CD14-positive monocyte (primary cell): ENCODE measurements around the gene MRPL23. TPM values are rescaled to one million over a fixed set of nuclear protein-coding genes. Genes with fewer than 3 reads are reported as not detected.

Experiments
- DNase-seq, 3 donors: peaks; one replicate each; pipeline ENCODE4 v3.0.0-alpha.2; 2011 to 2022
- H2AFZ ChIP-seq: 2 replicates; pipeline ENCODE4 v1.6.0; 2012; ENCODE audit warnings: mild to moderate bottlenecking, low read depth, low read length, inconsistent platforms; ENCODE audit not compliant: insufficient read depth, poor library complexity, severe bottlenecking
- H3K27ac ChIP-seq, 2 donors: 1 replicate in 1 of 2; 2 replicates in 1 of 2; pipeline ENCODE4 v1.5.1; 2012 to 2013; ENCODE audit warnings: low read length in 2 of 2, control low read depth in 1 of 2, inconsistent platforms in 1 of 2, low read depth in 1 of 2, mild to moderate bottlenecking in 1 of 2
- H3K27me3 ChIP-seq, 2 donors: one replicate each; pipeline versions ENCODE4 v1.6.0 to v1.6.1; 2011 to 2013; ENCODE audit warnings: low read length in 2 of 2; ENCODE audit not compliant: control insufficient read depth in 2 of 2, insufficient read depth in 2 of 2
- H3K36me3 ChIP-seq, 2 donors: replicated peaks in 1 of 2; 1 replicate in 1 of 2; 2 replicates in 1 of 2; pipeline versions ENCODE4 v1.5.1 to v1.6.1; 2012 to 2013; ENCODE audit warnings: low read length in 2 of 2, control low read depth in 1 of 2, inconsistent platforms in 1 of 2, mild to moderate bottlenecking in 1 of 2; ENCODE audit not compliant: insufficient read depth in 2 of 2, control insufficient read depth in 1 of 2
- H3K4me1 ChIP-seq, 2 donors: 1 replicate in 1 of 2; 2 replicates in 1 of 2; pipeline versions ENCODE4 v1.5.1 to v1.6.1; 2012 to 2013; ENCODE audit warnings: low read length in 2 of 2, control low read depth in 1 of 2, inconsistent platforms in 1 of 2, mild to moderate bottlenecking in 1 of 2, moderate library complexity in 1 of 2; ENCODE audit not compliant: insufficient read depth in 2 of 2, control insufficient read depth in 1 of 2
- H3K4me2 ChIP-seq: replicated peaks from 2 replicates; pipeline ENCODE3; 2012; ENCODE audit warnings: low read length, moderate library complexity, mild to moderate bottlenecking; ENCODE audit not compliant: poor library complexity, severe bottlenecking; ENCODE audit errors: extremely low read depth
- H3K4me3 ChIP-seq, 3 experiments: fragments of 200-600 bp in 1 of 3; sonication (generic) in 1 of 3; replicated peaks in 1 of 3; 1 replicate in 2 of 3; 2 replicates in 1 of 3; pipeline ENCODE4 v1.5.1; 2011 to 2013; ENCODE audit warnings: low read length in 3 of 3, mild to moderate bottlenecking in 3 of 3, control low read depth in 2 of 3, low read depth in 2 of 3, inconsistent platforms in 1 of 3, moderate library complexity in 1 of 3
- H3K79me2 ChIP-seq: 2 replicates; pipeline ENCODE4 v1.6.0; 2012; ENCODE audit warnings: mild to moderate bottlenecking, control low read depth, inconsistent platforms, low read length, moderate library complexity; ENCODE audit not compliant: insufficient read depth
- H3K9ac ChIP-seq: 2 replicates; pipeline ENCODE4 v1.6.0; 2017; ENCODE audit warnings: low read length, mild to moderate bottlenecking; ENCODE audit not compliant: insufficient read depth, poor library complexity, severe bottlenecking
- H3K9me3 ChIP-seq, 2 donors: replicated peaks in 1 of 2; 1 replicate in 1 of 2; 2 replicates in 1 of 2; pipeline versions ENCODE4 v1.5.1 to v1.6.1; 2012 to 2013; ENCODE audit warnings: low read length in 2 of 2, control low read depth in 1 of 2; ENCODE audit not compliant: control insufficient read depth in 1 of 2, insufficient read depth in 1 of 2
- H4K20me1 ChIP-seq: 2 replicates; pipeline ENCODE4 v1.6.0; 2012; ENCODE audit warnings: mild to moderate bottlenecking, low read length, control low read depth, moderate library complexity; ENCODE audit not compliant: insufficient read depth
- H3K27ac Mint-ChIP-seq, 7 donors: one replicate each; pipeline ENCODE4 v1.8.0; 2020; ENCODE audit warnings: mild to moderate bottlenecking in 7 of 7, mixed read lengths in 7 of 7, moderate library complexity in 6 of 7, inconsistent platforms in 2 of 7
- H3K27me3 Mint-ChIP-seq, 3 donors: one replicate each; pipeline ENCODE4 v1.8.0; 2021 to 2022; ENCODE audit warnings: low read depth in 3 of 3, mild to moderate bottlenecking in 3 of 3, mixed read lengths in 3 of 3, moderate library complexity in 3 of 3, inconsistent platforms in 1 of 3
- H3K36me3 Mint-ChIP-seq, 2 donors: one replicate each; pipeline ENCODE4 v1.8.0; 2020; ENCODE audit warnings: mixed read lengths in 2 of 2, inconsistent platforms in 1 of 2, mild to moderate bottlenecking in 1 of 2
- H3K4me1 Mint-ChIP-seq: one replicate; pipeline ENCODE4 v1.8.0; 2020; ENCODE audit warnings: mild to moderate bottlenecking, mixed read lengths
- H3K4me3 Mint-ChIP-seq, 2 donors: one replicate each; pipeline ENCODE4 v1.8.0; 2020; ENCODE audit warnings: mild to moderate bottlenecking in 2 of 2, mixed read lengths in 2 of 2, moderate library complexity in 1 of 2
- H3K9me3 Mint-ChIP-seq, 7 donors: one replicate each; pipeline ENCODE4 v1.8.0; 2020 to 2022; ENCODE audit warnings: mixed read lengths in 7 of 7, mild to moderate bottlenecking in 6 of 7, moderate library complexity in 6 of 7, inconsistent platforms in 2 of 7
- WGBS: methylation state at CpG from one replicate; pipeline ENCODE4 v1.1.5; 2013; ENCODE audit warnings: missing lambda C conversion rate; ENCODE audit not compliant: insufficient coverage; 5-methylcytosine and 5-hydroxymethylcytosine counted together
- intact Hi-C, 2 donors: fragments of 100-400 bp; cut with micrococcal nuclease; formaldehyde crosslinking; loops; one replicate each; pipeline versions ENCODE4 v1.15.0 to v1.15.1; 2023
- polyA plus RNA-seq, 3 donors: library from polyadenylated mRNA; depleted of rRNA in 1 of 3; unstranded in 2 of 3; stranded (reverse) in 1 of 3; fragments of 300-500 nt in 2 of 3; fragments of >200 nt in 1 of 3; fragmentation: Illumina TruSeq in 2 of 3; gene quantifications; 1 replicate in 2 of 3; 2 replicates in 1 of 3; pipeline ENCODE4 v1.2.3, GENCODE V29; 2012 to 2021
- TF ChIP-seq, protein P1 (sequence below): fragments of 200-600 bp; IDR thresholded peaks from one replicate; pipeline ENCODE4 v1.8.0; 2022; ENCODE audit warnings: antibody characterized with exemption, mild to moderate bottlenecking

The MRPL23 gene
- polyA plus RNA-seq, 3 donors: 19.3 to 109 (median 51.1) TPM

DNA sequence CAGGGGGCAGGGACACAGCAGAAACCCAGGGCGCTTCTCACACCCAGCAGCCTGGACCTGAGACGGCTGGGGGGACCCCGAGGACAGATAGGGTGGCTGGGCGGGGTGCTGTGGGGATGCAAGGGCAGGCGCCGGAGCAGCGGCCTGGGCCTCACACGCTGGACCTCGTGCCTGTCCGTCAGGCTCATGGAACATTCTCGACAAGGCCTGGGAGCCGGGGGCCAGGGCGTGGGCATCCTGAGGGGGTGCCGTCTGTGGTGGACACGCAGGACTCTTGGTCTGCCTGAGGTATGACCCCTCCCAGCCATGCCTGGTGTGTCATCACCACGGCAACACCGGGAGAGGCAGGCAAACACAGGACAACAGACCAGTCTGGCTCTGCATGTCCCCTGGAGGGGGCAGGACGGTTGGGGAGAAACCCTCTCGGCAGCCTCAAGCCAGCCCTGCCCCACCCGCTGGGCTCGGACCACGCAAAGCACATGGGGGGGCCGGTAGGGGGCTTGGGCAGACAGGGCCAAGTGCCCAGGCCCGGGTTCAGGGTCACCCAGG lies 21.4 kb downstream of the MRPL23 start:
- H3K27me3 Mint-ChIP-seq: peaks cover 0 to 2% (median 0%) of the 10 kb centered on the region in 3 donors

DNA sequence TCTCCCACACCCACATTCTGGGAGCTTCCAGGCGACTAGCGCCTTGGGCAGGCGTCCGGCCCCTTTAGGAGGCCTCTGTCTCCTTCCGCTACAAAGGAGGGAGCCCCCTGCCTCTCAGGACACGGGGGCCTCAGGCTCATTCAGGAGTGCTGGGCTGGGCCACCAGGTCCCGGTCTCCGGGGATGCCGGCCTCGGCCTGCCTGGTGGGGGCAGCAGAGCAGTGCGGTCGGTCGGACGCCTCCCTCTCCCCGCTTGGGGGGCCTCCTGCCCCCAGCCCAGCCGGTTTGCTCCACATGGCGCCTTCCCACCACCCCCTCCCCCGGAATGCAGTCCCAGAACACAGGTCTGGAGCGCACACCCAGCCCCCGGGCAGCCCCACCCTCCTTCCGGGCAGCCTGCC lies 21.9 kb downstream of the MRPL23 start:
- DNase-seq: no peak
- H3K4me1 ChIP-seq: no peaks in the 10 kb centered on the region
- H4K20me1 ChIP-seq: no peaks in the 10 kb centered on the region
- no peak overlapping the region for H3K4me3 ChIP-seq
- H3K4me1 Mint-ChIP-seq: no peaks in the 10 kb centered on the region
- no peak overlapping the region for H3K27ac Mint-ChIP-seq
- no CpG with 5 or more reads among the region's 21 CpGs for WGBS
- H3K27me3 ChIP-seq: no peaks in the 10 kb centered on the region
- H3K27me3 Mint-ChIP-seq: peaks cover 0 to 2% (median 0%) of the 10 kb centered on the region in 3 donors
- H3K9me3 ChIP-seq: no peaks in the 10 kb centered on the region
- intact Hi-C loops: no loop called here
- no peak overlapping the region for H3K4me3 Mint-ChIP-seq
- H3K4me2 ChIP-seq: no peak overlapping the region
- no peaks in the 10 kb centered on the region for H3K36me3 ChIP-seq
- H3K79me2 ChIP-seq: no peaks in the 10 kb centered on the region
- no peak overlapping the region for H2AFZ ChIP-seq
- no peaks in the 10 kb centered on the region for H3K36me3 Mint-ChIP-seq
- no peak overlapping the region for H3K9ac ChIP-seq
- no peaks in the 10 kb centered on the region for H3K9me3 Mint-ChIP-seq
- TF ChIP-seq, protein P1, sequence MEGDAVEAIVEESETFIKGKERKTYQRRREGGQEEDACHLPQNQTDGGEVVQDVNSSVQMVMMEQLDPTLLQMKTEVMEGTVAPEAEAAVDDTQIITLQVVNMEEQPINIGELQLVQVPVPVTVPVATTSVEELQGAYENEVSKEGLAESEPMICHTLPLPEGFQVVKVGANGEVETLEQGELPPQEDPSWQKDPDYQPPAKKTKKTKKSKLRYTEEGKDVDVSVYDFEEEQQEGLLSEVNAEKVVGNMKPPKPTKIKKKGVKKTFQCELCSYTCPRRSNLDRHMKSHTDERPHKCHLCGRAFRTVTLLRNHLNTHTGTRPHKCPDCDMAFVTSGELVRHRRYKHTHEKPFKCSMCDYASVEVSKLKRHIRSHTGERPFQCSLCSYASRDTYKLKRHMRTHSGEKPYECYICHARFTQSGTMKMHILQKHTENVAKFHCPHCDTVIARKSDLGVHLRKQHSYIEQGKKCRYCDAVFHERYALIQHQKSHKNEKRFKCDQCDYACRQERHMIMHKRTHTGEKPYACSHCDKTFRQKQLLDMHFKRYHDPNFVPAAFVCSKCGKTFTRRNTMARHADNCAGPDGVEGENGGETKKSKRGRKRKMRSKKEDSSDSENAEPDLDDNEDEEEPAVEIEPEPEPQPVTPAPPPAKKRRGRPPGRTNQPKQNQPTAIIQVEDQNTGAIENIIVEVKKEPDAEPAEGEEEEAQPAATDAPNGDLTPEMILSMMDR: no peak
- no peak overlapping the region for H3K27ac ChIP-seq

More for the DNA sequence above, 21.4 kb downstream of the MRPL23 start:
- Histone ChIP-seq H3K27ac (no peak overlapping the region), H3K9ac (no peak overlapping the region), H3K27me3 (no peaks in the 10 kb centered on the region), H3K4me2 (no peak overlapping the region), H2AFZ (no peak overlapping the region), H4K20me1 (no peaks in the 10 kb centered on the region), H3K79me2 (no peaks in the 10 kb centered on the region), H3K9me3 (no peaks in the 10 kb centered on the region), H3K36me3 (no peaks in the 10 kb centered on the region), H3K4me3 (no peak overlapping the region), H3K4me1 (no peaks in the 10 kb centered on the region)
- TF ChIP-seq, protein P1: no peak
- Mint-ChIP-seq H3K27ac (no peak overlapping the region), H3K9me3 (no peaks in the 10 kb centered on the region), H3K4me3 (no peak overlapping the region), H3K36me3 (no peaks in the 10 kb centered on the region), H3K4me1 (no peaks in the 10 kb centered on the region)
- intact Hi-C loops: no loop called here
- no peak for DNase-seq
- whole genome bisulfite sequencing: no CpG with 5 or more reads among the region's 24 CpGs
